Measurements from ENCODE around the gene ACTRT2.

DNA sequence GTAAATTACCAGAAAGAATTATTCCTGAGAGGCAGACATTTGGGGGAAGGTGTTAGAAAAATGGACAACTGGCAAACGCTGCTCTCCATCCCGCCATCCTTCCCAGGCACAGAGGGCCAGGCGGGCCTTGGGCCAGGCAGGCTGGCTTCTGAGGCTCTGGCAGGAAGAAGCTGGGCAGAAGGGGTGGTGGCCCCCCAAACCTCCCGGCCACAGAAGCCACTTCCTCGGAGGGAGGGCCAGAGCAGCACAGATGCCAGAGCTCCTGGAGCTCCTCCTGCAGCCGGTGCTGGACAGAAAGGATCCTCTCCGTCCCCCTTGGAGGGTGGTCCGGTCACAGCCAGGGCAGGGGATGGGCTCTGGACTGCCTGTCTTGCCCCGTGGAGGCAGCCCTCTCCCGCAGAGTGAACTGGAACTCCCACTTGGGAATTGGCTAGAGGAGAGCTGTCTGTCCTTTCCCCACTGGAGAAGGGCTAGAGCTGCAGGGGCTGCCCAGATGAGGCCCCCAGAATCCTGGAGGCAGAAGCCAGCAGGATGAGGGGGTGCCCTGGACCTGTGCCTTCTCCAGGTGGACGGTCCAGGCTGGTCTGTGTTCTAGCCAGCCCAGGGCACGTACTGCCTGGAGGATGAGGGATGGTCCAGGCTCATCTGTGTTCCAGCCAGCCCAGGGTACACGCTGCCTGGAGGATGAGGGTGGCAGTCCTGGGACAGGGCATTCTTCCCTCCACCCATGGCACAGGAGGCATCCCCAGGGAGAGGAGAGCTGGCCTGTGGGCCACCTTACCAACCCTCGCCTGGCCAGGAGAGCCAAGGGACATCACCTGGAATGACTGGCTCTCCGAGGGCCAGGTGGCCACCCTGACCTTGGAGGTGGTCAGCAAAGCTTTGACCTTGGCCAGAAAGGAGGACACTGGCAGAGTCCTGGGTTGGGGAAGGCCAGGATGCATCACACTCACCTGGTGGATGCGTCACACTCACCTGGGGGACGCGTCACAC is 47.4 kb upstream of the ACTRT2 start:
- TF ChIP-seq POLR2AphosphoS5 (IDR thresholded peaks at IDR 0.05; ENCODE audit: low read depth, low read length) (no peak), POLR2A (IDR thresholded peaks at IDR 0.05; ENCODE audit: low read depth, low read length) (no peak), TAF1 (IDR thresholded peaks at IDR 0.05; ENCODE audit: low read depth, low read length) (no peak)
